Tibial artery (tissue), 4 donors: ENCODE data around the gene TBXAS1.
A peak's percentile ranks its signal among the peaks of the same experiment; 100 is the strongest.
"Not testable (repeated sequence)": the region's sequence is repeated elsewhere in the genome, so short reads cannot be mapped to it uniquely, and the experiment has no call there.

Experiments
- DNase-seq, 2 donors: peaks; one replicate each; pipeline ENCODE4 v3.0.0-alpha.2; 2019
- H3K27ac ChIP-seq, 2 donors: fragments of 200-600 bp; sonication (generic) in 1 of 2; 1 replicate in 1 of 2; 2 replicates in 1 of 2; pipeline ENCODE4 v1.5.1; 2018 to 2019; ENCODE audit warnings: mild to moderate bottlenecking in 1 of 2
- H3K27me3 ChIP-seq, 2 donors: fragments of 200-600 bp; sonication (generic) in 1 of 2; one replicate each; pipeline versions ENCODE4 v1.5.1 to v1.6.0; 2016 to 2019
- H3K36me3 ChIP-seq, 3 donors: fragments of 200-600 bp; sonication (generic) in 2 of 3; one replicate each; pipeline ENCODE4 v1.5.1; 2016 to 2019; ENCODE audit warnings: mild to moderate bottlenecking in 2 of 3
- H3K4me1 ChIP-seq, 4 donors: fragments of 200-600 bp; sonication (generic) in 2 of 4; 1 replicate in 3 of 4; 2 replicates in 1 of 4; pipeline ENCODE4 v1.5.1; 2016 to 2019
- H3K4me3 ChIP-seq, 2 donors: fragments of 200-600 bp; sonication (generic) in 1 of 2; 1 replicate in 1 of 2; 2 replicates in 1 of 2; pipeline ENCODE4 v1.5.1; 2018 to 2019; ENCODE audit warnings: mild to moderate bottlenecking in 2 of 2
- H3K9me3 ChIP-seq, 3 donors: fragments of 200-600 bp; sonication (generic) in 1 of 3; one replicate each; pipeline ENCODE4 v1.5.1; 2016 to 2019
- intact Hi-C: fragments of 100-400 bp; cut with DNase I; formaldehyde crosslinking; loops from one replicate; pipeline ENCODE4 v1.15.0; 2023; ENCODE audit warnings: low total_unique reads
- TF ChIP-seq, protein P1 (sequence below), 2 experiments: fragments of 200-600 bp in 1 of 2; fragments of 450-650 bp in 1 of 2; IDR thresholded peaks; one replicate each; pipeline ENCODE4 v1.5.1; 2017 to 2019; ENCODE audit warnings: antibody characterized with exemption in 2 of 2, mild to moderate bottlenecking in 1 of 2, moderate library complexity in 1 of 2

Gene TBXAS1

DNA sequence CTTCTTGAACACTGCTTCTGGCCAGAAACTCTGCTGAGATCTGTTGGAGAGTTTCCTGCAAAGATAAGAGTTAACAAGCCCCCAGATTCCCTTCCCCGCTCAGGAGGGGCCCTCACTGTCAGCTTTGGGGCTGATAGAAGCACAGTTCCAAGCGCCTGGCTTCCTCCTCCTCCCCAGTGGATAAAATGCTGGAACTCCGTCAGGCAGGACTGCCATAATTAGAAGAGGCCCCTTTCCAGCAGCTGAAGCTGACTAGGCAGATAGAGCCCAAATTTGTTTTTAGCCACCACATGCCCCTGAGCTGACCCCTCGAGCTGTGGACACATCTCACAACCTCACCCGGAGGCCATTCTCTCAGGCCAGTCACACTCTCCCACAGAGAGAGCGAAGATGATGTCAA, 89.4 kb downstream of the TBXAS1 start:
- no peaks in the 10 kb centered on the region for H3K27me3 ChIP-seq
- H3K4me1 ChIP-seq: peaks cover 0 to 44% (median 16%) of the 10 kb centered on the region in 4 donors
- H3K36me3 ChIP-seq: no peaks in the 10 kb centered on the region
- H3K9me3 ChIP-seq: no peaks in the 10 kb centered on the region
- TF ChIP-seq, protein P1, sequence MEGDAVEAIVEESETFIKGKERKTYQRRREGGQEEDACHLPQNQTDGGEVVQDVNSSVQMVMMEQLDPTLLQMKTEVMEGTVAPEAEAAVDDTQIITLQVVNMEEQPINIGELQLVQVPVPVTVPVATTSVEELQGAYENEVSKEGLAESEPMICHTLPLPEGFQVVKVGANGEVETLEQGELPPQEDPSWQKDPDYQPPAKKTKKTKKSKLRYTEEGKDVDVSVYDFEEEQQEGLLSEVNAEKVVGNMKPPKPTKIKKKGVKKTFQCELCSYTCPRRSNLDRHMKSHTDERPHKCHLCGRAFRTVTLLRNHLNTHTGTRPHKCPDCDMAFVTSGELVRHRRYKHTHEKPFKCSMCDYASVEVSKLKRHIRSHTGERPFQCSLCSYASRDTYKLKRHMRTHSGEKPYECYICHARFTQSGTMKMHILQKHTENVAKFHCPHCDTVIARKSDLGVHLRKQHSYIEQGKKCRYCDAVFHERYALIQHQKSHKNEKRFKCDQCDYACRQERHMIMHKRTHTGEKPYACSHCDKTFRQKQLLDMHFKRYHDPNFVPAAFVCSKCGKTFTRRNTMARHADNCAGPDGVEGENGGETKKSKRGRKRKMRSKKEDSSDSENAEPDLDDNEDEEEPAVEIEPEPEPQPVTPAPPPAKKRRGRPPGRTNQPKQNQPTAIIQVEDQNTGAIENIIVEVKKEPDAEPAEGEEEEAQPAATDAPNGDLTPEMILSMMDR (IDR thresholded peaks at IDR 0.05): no peak
- peak overlapping the region in 1 of 2 donors; percentile 12 for H3K27ac ChIP-seq
- DNase-seq: peak; percentile 46 to 69
- intact Hi-C loops: no loop called here
- H3K4me3 ChIP-seq: no peak overlapping the region

DNA sequence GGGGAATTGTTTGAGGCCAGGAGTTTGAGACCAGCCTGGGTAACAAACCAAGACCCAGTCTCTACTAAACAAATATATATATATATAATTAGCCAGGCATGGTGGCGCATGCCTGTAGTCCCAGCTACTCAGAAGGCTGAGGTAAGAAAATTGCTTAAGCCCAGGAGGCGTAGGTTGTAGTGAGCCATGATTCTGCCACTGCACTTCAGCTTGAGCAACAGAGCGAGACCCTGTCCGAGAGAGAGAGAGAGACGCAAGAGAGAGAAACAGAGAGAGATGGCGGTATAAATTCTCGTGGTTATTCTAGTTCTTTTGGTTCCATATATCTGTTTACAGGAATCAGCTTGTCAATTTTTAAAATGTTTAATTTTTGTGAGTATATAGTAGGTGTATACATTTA, 94.0 kb downstream of the TBXAS1 start:
- H3K4me3 ChIP-seq: no peak overlapping the region
- intact Hi-C loops: no loop called here
- H3K4me1 ChIP-seq: peaks cover 0 to 9% (median 2%) of the 10 kb centered on the region in 4 donors
- DNase-seq: no peak
- no peak overlapping the region for H3K27ac ChIP-seq
- TF ChIP-seq, protein P1 (IDR thresholded peaks at IDR 0.05): no peak
- no peaks in the 10 kb centered on the region for H3K27me3 ChIP-seq
- no peaks in the 10 kb centered on the region for H3K9me3 ChIP-seq
- no peaks in the 10 kb centered on the region for H3K36me3 ChIP-seq

DNA sequence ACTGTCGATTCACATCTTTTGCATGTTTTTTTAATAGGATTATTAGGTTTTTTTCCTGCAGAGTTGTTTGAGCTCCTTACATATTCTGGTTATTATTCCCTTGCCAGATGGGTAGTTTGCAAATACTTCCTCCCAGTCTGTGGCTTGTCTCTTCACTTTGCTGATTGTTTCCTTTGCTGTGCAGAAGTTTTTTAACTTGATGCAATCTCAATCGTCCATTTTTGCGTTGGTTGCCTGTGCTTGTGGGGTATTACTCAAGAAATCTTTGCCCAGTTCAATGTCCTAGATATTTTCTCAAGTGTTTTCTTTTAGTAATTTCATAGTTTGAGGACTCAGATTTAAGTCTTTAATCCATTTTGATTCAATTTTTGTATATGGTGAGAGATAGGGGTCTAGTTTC, 95.4 kb downstream of the TBXAS1 start:
- no peaks in the 10 kb centered on the region for H3K9me3 ChIP-seq
- TF ChIP-seq, protein P1 (IDR thresholded peaks at IDR 0.05): no peak
- H3K4me3 ChIP-seq: no peak overlapping the region
- no peaks in the 10 kb centered on the region for H3K36me3 ChIP-seq
- H3K27ac ChIP-seq: no peak overlapping the region
- no peak for DNase-seq
- intact Hi-C loops: no loop called here
- H3K27me3 ChIP-seq: no peaks in the 10 kb centered on the region
- H3K4me1 ChIP-seq: no peaks in the 10 kb centered on the region

- intact Hi-C loops, H3K27ac ChIP-seq, H3K4me3 ChIP-seq, H3K4me1 ChIP-seq, H3K36me3 ChIP-seq, H3K27me3 ChIP-seq, DNase-seq, H3K9me3 ChIP-seq: not testable (repeated sequence)
Measured at GRCh38 chr7:139929221-139929620, 100.2 kb downstream of the TBXAS1 start.

DNA sequence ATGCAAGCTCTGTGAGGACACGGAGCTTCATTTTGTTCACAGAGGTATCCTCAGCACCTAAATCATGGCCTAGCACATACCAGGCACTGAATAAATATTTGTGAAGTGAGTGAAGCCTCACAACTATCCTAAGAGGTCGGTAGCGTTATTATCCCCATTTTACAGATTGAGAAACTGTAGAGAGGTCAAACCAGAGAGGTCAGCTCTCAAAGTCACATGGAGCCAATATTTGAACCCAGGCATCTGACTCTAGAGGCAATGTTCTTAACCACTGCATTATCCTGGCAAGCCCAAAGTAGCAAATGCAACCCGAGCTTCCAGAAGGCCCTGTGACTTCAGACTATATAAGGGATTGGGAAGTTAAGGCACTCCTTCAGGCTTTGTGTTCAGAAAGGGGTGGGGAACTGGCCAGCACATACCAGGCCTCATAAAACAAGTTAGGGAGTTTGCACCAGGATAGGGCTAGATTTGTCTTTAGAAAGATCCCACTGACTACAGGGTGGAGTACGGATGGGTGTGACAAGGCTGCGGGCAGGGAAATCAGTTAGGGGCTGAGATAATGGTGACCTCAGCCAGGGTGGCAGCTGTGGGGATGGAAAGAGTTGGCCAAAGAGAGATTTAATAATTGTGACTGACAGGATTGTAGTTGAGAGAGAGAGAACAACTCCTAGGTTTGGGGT, 101.4 kb downstream of the TBXAS1 start:
- Histone ChIP-seq H3K4me1 (no peaks in the 10 kb centered on the region), H3K27ac (no peak overlapping the region), H3K27me3 (no peaks in the 10 kb centered on the region), H3K36me3 (no peaks in the 10 kb centered on the region), H3K9me3 (no peaks in the 10 kb centered on the region), H3K4me3 (no peak overlapping the region)
- no peak for DNase-seq
- intact Hi-C loops: no loop called here
- TF ChIP-seq, protein P1 (IDR thresholded peaks at IDR 0.05): no peak

- Histone ChIP-seq H3K9me3 (no peaks in the 10 kb centered on the region), H3K36me3 (no peaks in the 10 kb centered on the region), H3K27ac (no peak overlapping the region), H3K27me3 (no peaks in the 10 kb centered on the region), H3K4me1 (no peaks in the 10 kb centered on the region), H3K4me3 (no peak overlapping the region)
- intact Hi-C loops: no loop called here
- TF ChIP-seq, protein P1 (IDR thresholded peaks at IDR 0.05): no peak
- no peak for DNase-seq
Measured at GRCh38 chr7:139931190-139931934, 102.3 kb downstream of the TBXAS1 start.
